ENCODE data around the gene CTNNB1.

CTNNB1 gene

GRCh38 chr3:41198950-41199865, at the start of gene CTNNB1:
CTNNB1 (plus strand) TSS chr3:41199505; CDS start chr3:41224069, 24,564 bp downstream.
- DNase-seq (ENCODE audit: low spot score), result peak; percentile 85

GRCh38 chr3:41155834-41156233, 43.5 kb upstream of the CTNNB1 start:
- DNase-seq (ENCODE audit: low spot score), result no peak

GRCh38 chr3:41158947-41159346, 40.4 kb upstream of the CTNNB1 start:
- DNase-seq (ENCODE audit: low spot score), result no peak

GRCh38 chr3:41159588-41160189, 39.6 kb upstream of the CTNNB1 start:
- DNase-seq (ENCODE audit: low spot score), result no peak

GRCh38 chr3:41162541-41162940, 36.8 kb upstream of the CTNNB1 start:
- no peak for DNase-seq (ENCODE audit: low spot score)

- DNase-seq (ENCODE audit: low spot score), result no peak
These were observed 36.3 kb upstream of the CTNNB1 start for GRCh38 chr3:41163006-41163405.

- no peak for DNase-seq (ENCODE audit: low spot score)
These were observed 35.9 kb upstream of the CTNNB1 start for GRCh38 chr3:41163421-41163820.

- no peak for DNase-seq (ENCODE audit: low spot score)
These were observed 34.5 kb upstream of the CTNNB1 start for GRCh38 chr3:41164777-41165176.

- no peak for DNase-seq (ENCODE audit: low spot score)
These were observed 31.4 kb upstream of the CTNNB1 start for GRCh38 chr3:41167722-41168497.

- no peak for DNase-seq (ENCODE audit: low spot score)
These were observed 30.3 kb upstream of the CTNNB1 start for GRCh38 chr3:41169023-41169422.

- DNase-seq (ENCODE audit: low spot score), result no peak
These were observed 25.1 kb upstream of the CTNNB1 start for GRCh38 chr3:41173926-41174885.

- no peak for DNase-seq (ENCODE audit: low spot score)
These were observed 23.9 kb upstream of the CTNNB1 start for GRCh38 chr3:41175365-41175764.

GRCh38 chr3:41176596-41176995, 22.7 kb upstream of the CTNNB1 start:
- DNase-seq (ENCODE audit: low spot score), result no peak

GRCh38 chr3:41178576-41178975, 20.7 kb upstream of the CTNNB1 start:
- no peak for DNase-seq (ENCODE audit: low spot score)

GRCh38 chr3:41180396-41180795, 18.9 kb upstream of the CTNNB1 start:
- DNase-seq (ENCODE audit: low spot score), result no peak

- no peak for DNase-seq (ENCODE audit: low spot score)
These were observed 16.7 kb upstream of the CTNNB1 start for GRCh38 chr3:41182504-41183059.

GRCh38 chr3:41184394-41184793, 14.9 kb upstream of the CTNNB1 start:
- DNase-seq (ENCODE audit: low spot score), result no peak

- DNase-seq (ENCODE audit: low spot score), result no peak
These were observed 13.0 kb upstream of the CTNNB1 start for GRCh38 chr3:41186297-41186696.

- no peak for DNase-seq (ENCODE audit: low spot score)
These were observed 11.0 kb upstream of the CTNNB1 start for GRCh38 chr3:41188306-41188705.

GRCh38 chr3:41190509-41191284, 8.6 kb upstream of the CTNNB1 start:
- DNase-seq (ENCODE audit: low spot score), result no peak

All from CD4-positive, alpha-beta T cell treated with Interleukin-6 at 100 ng/mL for 8 hours (primary cell).